ENCODE data around the gene FAM163B.
A peak's percentile ranks its signal among the peaks of the same experiment; 100 is the strongest.
"Not testable (repeated sequence)": the region's sequence is repeated elsewhere in the genome, so short reads cannot be mapped to it uniquely, and the experiment has no call there.

The FAM163B gene

GRCh38 chr9:133564451-133565116, 44.6 kb downstream of the FAM163B start:
- DNase-seq, result no peak

GRCh38 chr9:133563814-133564213, 45.4 kb downstream of the FAM163B start:
- not testable (repeated sequence) for DNase-seq

GRCh38 chr9:133563291-133563796, 45.8 kb downstream of the FAM163B start:
- DNase-seq, result peak; percentile 60

GRCh38 chr9:133562611-133563290, 46.4 kb downstream of the FAM163B start:
- DNase-seq, result no peak

- no peak for DNase-seq
Observed at GRCh38 chr9:133561976-133562554, 47.1 kb downstream of the FAM163B start.

- no peak for DNase-seq
Observed at GRCh38 chr9:133560944-133561343, 48.2 kb downstream of the FAM163B start.

- DNase-seq, result no peak
Observed at GRCh38 chr9:133560311-133560710, 48.9 kb downstream of the FAM163B start.

- no peak for DNase-seq
Observed at GRCh38 chr9:133558191-133559126, 50.7 kb downstream of the FAM163B start.

GRCh38 chr9:133557581-133557980, 51.6 kb downstream of the FAM163B start:
- DNase-seq, result no peak

GRCh38 chr9:133556354-133556753, 52.8 kb downstream of the FAM163B start:
- no peak for DNase-seq

- no peak for DNase-seq
Observed at GRCh38 chr9:133554729-133555128, 54.5 kb downstream of the FAM163B start.

GRCh38 chr9:133553973-133554713, 55.0 kb downstream of the FAM163B start:
- no peak for DNase-seq

- DNase-seq, result no peak
Observed at GRCh38 chr9:133553123-133553522, 56.1 kb downstream of the FAM163B start.

GRCh38 chr9:133552236-133552635, 57.0 kb downstream of the FAM163B start:
- DNase-seq, result no peak

- no peak for DNase-seq
Observed at GRCh38 chr9:133551446-133551845, 57.7 kb downstream of the FAM163B start.

GRCh38 chr9:133547116-133547515, 62.1 kb downstream of the FAM163B start:
- no peak for DNase-seq

GRCh38 chr9:133546287-133546680, 62.9 kb downstream of the FAM163B start:
- no peak for DNase-seq

- DNase-seq, result no peak
Observed at GRCh38 chr9:133545494-133546286, 63.5 kb downstream of the FAM163B start.

GRCh38 chr9:133543772-133544467, 65.3 kb downstream of the FAM163B start:
- no peak for DNase-seq

GRCh38 chr9:133542002-133542401, 67.2 kb downstream of the FAM163B start:
- DNase-seq, result no peak

- no peak for DNase-seq
Observed at GRCh38 chr9:133540698-133541025, 68.5 kb downstream of the FAM163B start.

Data from right forelimb (tissue), 1 donor.